ENCODE results near the gene TCTN3. TPM values are rescaled to one million over a fixed set of nuclear protein-coding genes. Genes with fewer than 3 reads are reported as not detected.

TCTN3 gene
- total RNA-seq, 6 experiments from 2014 or later = 52.9 to 70.9 (median 61.6) TPM

DNA sequence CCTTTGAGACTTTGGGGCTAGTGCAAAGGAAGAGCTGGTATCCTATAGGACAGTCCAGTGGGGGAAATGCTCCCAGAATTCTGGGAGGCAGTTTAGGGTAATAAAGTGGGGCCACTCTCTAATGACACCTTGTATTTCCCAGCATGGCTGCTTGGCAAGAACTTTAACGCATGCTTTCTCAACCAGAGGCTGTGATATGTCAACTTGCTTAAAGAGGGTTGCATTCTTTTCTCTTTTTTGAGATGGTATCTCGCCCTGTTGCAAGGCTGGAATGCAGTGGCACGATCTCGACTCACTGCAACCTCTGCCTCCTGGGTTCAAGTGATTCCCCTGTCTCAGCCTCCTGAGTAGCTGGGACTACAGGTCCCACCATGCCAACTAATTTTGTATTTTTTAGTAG, 75.6 kb downstream of the TCTN3 start:
- DNase-seq = peak; percentile 13
- Mint-ChIP-seq H3K4me1 (ENCODE audit: low read depth) (peaks cover 9% of the 10 kb centered on the region; the same call in 1 of the 2 replicates), H3K27me3 (ENCODE audit: insufficient read depth) (peaks cover 3% of the 10 kb centered on the region; the same call in 1 of the 2 replicates), H3K36me3 (ENCODE audit: low read depth) (peaks cover 52% of the 10 kb centered on the region), H3K4me3 (no peak overlapping the region), H3K27ac (no peak overlapping the region; the same call in 1 of the 2 replicates), H3K9me3 (peaks cover 5% of the 10 kb centered on the region; the same call in 1 of the 2 replicates)
- TF ChIP-seq, protein P1, sequence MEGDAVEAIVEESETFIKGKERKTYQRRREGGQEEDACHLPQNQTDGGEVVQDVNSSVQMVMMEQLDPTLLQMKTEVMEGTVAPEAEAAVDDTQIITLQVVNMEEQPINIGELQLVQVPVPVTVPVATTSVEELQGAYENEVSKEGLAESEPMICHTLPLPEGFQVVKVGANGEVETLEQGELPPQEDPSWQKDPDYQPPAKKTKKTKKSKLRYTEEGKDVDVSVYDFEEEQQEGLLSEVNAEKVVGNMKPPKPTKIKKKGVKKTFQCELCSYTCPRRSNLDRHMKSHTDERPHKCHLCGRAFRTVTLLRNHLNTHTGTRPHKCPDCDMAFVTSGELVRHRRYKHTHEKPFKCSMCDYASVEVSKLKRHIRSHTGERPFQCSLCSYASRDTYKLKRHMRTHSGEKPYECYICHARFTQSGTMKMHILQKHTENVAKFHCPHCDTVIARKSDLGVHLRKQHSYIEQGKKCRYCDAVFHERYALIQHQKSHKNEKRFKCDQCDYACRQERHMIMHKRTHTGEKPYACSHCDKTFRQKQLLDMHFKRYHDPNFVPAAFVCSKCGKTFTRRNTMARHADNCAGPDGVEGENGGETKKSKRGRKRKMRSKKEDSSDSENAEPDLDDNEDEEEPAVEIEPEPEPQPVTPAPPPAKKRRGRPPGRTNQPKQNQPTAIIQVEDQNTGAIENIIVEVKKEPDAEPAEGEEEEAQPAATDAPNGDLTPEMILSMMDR (IDR thresholded peaks at IDR 0.05) = no peak

DNA sequence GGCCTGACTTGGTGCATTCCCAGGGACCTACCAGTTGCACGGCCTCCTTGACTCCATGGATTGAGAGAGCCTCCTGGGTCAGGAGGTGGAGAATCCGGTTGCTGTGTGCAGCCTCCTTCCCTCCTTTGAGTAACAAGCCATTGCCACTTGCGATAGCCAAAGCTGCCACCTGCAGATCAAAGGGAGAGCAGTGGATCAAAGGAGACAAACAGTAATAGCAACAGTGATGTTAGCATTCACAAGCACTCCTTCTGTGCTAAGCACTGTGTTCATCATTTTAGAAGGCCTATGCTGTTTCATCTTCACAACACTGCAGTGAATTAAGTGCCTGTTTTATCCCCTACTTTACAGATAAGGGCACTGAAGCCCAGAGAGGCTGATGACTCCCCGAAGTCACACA, 77.3 kb downstream of the TCTN3 start:
- peaks cover 3% of the 10 kb centered on the region; the same call in 1 of the 2 replicates for H3K27me3 Mint-ChIP-seq (ENCODE audit: insufficient read depth)
- TF ChIP-seq, protein P1 (IDR thresholded peaks at IDR 0.05) = no peak
- no peak overlapping the region for H3K4me3 Mint-ChIP-seq
- peaks cover 5% of the 10 kb centered on the region; the same call in 1 of the 2 replicates for H3K9me3 Mint-ChIP-seq
- DNase-seq = no peak
- H3K36me3 Mint-ChIP-seq (ENCODE audit: low read depth) = peaks cover 60% of the 10 kb centered on the region
- no peak overlapping the region for H3K27ac Mint-ChIP-seq
- H3K4me1 Mint-ChIP-seq (ENCODE audit: low read depth) = peaks cover 9% of the 10 kb centered on the region; the same call in 1 of the 2 replicates

Other genes with a start within 250 kb of the TCTN3 start
- under 1 TPM; 0.05 to 0.26 (median 0.18) TPM for gene SORBS1, start 132.6 kb downstream of the TCTN3 start, total RNA-seq (2021; fragmentation: NEBNext Ultra II Directional; extraction: Animal tissue kit (Norgen Biotek cat#: 25700))
- gene ALDH18A1, start 37.2 kb downstream of the TCTN3 start, total RNA-seq (2021; fragmentation: NEBNext Ultra II Directional; extraction: Animal tissue kit (Norgen Biotek cat#: 25700)) = 100 to 1,000 TPM; 121 to 145 (median 133) TPM
- not detected for gene ENTPD1, start 62.2 kb upstream of the TCTN3 start, total RNA-seq (2021; fragmentation: NEBNext Ultra II Directional; extraction: Animal tissue kit (Norgen Biotek cat#: 25700))
- gene CC2D2B, start 214.0 kb upstream of the TCTN3 start, total RNA-seq (2021; fragmentation: NEBNext Ultra II Directional; extraction: Animal tissue kit (Norgen Biotek cat#: 25700)) = not detected

Measured in HFFc6 (cell line).